GM19043 (cell line): ENCODE data around the gene EEF1A2.

Experiments used
- ATAC-seq: cut with Tn5 transposase; IDR thresholded peaks from one replicate; pipeline ENCODE4 v1.9.1; 2021; ENCODE audit warnings: low read depth; ENCODE audit not compliant: unreplicated experiment

EEF1A2 gene

DNA sequence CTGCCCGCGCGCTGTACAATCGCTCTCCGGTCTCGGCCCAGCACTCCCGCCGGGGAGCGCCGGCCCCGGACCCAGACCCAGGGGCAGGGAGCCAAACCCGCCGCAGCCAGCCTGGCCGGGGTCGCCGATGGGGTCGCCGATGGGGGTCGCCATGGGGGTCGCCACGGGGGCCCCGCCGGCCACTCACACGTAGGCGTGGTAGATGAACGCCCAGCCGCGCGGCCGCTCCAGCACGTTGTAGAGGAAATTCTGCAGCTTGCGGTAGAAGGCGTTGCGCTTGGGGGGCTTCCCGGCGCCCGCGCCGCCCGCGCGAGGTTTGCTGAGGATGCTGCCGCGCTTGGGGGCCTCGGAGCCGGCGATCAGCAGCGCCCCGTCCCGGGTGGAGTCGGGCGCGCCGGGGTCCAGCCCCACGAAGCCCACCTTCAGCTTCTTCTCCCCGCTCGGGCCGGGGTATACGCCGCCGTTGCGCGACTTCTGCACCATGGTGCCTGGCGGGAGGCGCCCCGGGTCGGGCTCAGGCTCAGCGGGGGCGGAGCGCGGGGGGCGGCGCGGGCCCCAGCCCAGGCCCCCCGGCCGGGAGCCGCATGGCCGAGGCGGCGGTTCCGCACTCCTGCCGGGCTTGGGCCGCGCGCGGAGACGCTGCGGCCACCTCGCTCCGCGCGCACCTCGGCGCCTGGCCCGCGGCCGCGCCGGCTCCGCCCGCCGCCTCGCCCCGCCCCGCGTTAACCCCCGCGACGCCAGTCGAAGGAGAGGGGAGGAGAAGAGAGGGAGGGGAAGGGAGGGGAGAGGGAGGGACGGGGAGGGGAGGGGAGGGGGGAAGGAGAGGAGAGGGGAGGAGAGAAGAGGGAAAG is 26.7 kb downstream of the EEF1A2 start, which contains the start of gene KCNQ2:
KCNQ2 (minus strand) TSS at position 675 of the 851 bp plus-strand sequence; CDS start at position 483, 192 bp downstream.
- no peak for ATAC-seq

DNA sequence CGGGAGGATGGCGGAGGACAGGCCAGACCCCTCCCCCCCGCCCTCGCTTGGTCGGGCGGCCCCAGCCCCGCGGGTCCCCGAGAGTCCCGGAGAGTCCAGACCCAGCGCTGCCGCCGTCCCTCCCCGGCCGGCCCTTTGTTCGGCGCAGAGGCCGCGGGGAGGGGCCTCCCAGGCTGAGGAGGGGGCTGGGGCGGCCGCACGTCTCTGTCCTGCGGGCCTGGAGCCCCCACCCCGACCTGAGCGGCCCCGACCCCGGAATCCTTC is 27.2 kb downstream of the EEF1A2 start:
- no peak for ATAC-seq

DNA sequence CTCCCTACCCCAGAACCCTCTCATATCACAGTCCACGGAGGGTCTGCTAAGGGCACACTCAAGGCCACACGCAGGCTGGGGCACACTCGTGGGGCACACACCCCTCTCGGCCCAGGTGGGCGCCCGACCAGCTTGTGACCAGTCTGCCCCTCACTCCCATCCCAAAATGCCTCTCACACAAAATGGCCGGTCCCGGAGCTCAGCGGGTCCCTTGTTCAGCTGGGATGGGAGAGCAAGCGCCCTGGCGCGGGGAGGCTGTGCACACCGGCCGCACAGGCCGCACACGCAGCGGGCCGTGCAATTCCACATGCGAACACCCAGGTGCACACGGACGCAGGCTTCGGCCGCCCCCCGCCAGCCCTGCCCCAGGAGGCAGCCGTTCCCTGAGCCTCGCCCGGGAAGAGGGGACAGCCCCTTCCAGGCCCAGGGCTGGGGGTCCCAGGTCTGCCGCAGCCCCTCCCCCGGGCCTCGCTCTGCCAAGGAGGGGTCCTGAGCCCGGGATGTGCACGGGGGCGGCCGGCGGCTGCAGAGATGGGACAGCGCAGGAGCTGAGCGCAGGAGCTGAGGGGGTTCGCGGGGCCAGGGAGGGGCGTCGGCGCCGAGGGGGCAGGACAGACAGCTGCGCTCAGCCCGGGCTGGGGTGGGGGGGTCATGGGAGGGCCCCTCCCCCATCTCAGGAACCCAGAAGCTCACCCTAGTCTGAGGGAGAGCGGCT is 27.7 kb downstream of the EEF1A2 start:
- no peak for ATAC-seq

DNA sequence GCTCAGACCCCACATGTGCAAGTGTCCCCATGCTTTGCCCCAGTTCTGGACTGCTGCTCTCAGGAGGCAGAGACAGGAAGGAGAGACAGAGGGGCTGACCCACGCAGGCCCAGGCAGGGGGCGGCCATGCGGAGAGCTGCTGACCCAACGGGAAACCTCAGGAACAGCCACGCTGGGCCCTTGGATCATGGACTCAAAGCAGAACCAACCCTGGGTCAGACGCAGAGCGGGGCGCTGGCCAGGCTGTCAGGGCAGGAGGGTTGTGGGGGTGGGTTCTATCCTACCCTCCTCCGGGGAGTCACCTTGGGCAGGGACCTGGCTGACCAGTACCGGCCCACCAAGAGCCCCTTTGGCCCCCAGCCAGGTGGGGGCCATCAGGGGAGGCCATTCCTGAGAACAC is 28.5 kb downstream of the EEF1A2 start:
- ATAC-seq, result no peak

DNA sequence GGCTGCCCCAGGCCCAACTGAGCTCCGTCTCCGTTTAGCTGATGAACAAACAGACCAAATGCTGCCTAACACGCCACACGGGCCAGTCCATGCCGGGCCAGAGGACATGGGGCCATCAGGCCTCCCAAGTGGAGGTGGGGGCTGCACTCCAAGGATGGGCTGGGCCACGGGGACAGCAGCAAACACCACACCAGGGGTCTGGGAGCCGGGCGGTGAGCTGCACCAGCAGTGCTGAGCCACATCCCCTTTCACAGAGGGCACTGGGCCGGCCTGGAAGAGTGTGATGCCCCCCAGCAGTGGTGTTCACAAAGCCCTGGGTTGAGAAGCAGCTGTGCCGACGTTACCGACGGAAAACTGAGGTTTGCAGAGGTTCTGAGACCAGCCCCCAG is 29.2 kb downstream of the EEF1A2 start:
- no peak for ATAC-seq

DNA sequence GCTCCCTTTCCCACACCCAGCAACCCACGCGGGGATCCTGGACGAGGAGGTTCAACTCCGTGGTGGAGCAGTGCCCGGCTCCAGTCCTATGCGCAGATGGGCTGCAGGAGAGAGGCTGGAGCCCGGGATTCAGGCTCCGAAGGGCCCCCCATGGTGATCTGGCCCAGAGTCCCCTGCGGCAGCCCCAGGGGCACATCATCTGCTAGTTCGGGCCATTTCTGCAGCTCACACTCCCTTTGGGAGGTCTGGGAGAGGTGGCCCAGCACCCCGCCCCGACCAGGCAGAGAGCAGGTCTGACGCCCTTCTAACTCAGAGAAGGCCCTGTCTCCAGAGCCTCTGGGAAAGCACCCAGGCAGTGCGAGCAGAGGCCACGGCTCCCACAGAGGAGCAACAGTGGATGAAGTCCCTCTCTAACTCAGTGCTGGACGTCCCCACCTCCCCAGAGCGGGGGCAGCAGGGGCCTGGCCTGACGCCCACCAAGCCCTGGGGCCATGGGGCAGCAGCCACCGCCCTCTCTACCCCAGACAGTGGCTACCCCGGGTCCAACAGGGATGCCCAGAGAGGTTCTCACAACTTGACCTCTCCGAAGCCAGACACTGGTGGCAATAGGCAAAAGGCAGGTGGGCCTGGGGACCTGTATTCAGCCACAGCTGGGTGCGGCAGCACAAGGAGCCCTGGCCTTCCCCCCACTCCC is 29.7 kb downstream of the EEF1A2 start:
- ATAC-seq, result no peak

DNA sequence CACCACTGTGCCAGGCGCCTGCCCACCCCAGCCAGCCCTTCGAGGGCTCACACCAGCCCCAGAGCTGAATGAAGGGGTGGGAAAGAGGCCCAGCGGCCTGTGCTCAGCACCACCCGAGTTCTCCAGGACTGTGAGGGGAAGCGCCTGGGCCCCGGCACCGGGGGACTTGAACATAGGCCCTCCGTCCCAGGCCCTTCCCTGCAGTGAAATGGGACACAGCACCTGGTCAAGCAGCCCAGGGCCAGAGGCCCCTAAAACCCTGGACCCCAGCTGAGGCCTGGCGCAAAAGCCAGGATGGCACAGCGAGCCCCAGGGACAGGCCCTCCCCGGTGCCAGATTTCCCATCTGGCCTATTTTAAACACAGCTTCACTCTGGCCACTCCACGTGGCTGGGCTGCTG is 30.5 kb downstream of the EEF1A2 start:
- ATAC-seq, result no peak

DNA sequence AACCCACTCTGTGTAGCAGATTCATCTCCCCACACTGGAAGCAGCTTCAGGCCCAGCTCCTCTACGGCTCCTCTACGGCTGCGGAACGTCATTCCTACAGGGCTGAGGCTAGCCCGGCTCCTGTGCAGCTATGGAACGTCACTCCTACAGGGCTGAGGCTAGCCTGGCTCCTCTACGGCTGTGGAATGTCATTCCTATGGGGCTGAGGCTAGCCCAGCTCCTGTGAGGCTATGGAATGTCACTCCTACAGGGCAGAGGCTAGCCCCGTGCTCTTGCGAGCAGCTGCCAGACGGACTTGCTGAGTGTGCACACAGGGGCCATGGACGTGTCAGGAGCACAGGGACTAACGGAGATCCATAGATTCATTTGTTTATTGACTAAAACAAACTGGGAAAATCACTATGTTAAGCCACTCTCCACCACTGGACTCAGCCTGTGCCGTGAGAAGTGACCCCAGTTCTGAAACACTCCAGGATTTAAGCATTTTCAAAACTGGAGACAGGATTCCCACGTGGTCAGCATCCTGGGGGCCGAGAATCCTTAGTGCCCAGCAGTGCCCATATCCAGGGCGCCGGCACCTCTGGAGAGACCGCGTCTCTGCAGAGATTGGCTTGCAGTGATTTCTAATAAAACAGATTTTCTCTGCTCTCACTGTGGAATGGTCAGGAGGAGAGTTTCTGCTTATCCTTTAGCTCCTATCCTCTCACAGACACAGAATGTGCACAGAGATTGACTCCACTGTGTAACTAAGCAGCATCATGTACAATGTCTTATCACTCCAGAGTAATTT is 31.4 kb downstream of the EEF1A2 start:
- no peak for ATAC-seq

DNA sequence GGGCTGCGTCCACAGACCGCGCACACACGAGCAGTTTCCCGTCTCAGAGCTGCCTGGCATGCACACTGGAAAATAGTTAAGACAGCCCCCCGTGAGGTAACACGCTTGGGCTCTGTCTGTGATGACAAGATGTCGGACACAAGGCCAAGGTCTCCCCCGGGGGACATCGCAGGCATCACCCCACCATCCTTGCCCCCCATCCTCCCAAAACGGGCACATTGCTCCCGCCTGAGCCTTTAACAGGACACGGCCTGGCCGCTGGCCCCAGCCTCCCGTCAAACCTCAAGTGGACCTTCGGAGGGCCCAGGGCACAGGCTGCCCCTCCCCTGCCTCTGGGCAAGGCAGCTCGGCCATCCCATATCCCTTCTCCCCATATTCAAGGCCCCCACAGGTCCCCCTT is 32.0 kb downstream of the EEF1A2 start:
- ATAC-seq, result no peak

DNA sequence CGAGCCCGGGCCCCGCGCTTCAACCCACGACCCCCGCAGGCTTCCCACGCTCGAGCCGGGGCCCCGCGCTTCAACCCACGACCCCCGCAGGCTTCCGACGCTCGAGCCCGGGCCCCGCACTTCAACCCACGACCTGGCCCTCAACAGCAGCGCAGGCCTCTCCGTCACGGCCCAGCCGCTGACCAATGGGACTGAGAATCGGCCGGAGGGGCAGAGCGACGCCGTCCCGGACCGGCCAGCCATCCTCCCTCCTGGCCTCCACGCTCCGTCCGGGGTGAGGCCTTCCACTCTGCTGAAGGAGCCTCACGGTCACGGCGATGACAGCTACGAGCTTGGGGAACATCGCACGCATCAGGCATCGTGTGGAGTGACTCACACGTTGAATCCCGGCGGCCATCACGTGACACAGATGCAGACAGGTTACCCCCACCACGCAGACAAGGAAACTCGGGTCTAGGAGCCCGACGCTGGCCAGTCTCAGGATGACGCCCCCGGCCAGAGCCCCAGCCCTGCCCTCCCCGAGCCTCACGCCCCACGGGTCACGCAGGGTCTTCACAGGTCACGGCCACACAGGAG is 32.5 kb downstream of the EEF1A2 start:
- no peak for ATAC-seq

DNA sequence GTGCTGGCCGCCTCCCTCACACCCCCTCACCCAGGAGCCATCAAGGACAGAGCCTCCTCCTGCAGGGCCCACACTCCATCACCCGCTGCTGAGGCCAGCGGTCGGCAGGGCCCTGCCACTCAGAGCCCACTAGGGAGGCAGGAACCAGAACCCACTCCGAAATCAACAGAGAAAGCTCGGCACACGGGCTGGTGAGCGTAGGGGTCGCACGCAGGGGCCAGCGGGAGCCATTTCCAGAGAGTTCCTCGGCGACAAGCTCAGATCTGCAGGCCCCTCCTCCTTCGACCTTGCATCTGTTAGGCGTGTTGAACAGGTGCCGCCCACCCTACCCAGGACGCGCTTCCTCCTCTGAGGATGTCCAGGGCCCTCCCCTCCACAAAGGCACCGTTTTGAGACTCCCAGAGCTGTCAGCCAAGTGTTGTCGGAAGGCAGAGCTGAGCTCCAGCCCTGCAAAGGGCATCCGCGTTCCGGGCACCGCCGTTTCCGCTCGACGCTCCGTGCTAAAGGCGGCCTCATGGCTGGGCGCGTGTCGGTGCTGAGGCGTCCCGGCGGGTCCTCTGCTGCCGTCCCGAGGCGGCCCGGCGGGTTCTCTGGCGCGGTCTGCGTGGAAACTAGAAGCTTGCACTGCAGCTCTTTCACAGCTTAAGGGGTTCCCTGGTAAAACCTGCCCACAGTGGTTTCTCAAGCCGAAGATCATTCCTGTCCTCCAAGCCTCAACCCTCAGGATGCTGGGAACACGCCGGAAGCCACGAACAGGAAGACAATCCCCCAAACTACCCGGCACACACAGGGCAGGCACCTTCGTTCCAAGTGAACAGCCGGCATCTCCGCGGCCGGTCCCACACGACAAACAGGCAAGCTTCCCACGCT is 33.3 kb downstream of the EEF1A2 start:
- no peak for ATAC-seq

DNA sequence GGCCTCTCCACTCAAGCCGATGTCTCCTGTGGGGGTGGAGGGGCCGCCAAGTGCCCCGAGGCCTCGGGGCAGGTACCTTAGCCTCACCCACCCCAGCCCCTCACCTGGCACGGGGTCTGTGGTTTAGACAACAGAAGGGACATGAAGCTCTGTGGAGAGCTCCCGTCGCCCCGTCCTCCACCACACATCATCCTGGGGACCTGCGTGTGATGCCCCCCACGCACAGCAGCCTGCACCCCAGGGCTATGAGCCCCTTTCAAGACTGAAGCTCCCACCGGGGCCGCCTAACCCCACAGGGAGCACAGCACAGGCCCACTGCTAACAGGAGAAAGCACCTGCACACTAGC is 34.6 kb downstream of the EEF1A2 start:
- no peak for ATAC-seq

DNA sequence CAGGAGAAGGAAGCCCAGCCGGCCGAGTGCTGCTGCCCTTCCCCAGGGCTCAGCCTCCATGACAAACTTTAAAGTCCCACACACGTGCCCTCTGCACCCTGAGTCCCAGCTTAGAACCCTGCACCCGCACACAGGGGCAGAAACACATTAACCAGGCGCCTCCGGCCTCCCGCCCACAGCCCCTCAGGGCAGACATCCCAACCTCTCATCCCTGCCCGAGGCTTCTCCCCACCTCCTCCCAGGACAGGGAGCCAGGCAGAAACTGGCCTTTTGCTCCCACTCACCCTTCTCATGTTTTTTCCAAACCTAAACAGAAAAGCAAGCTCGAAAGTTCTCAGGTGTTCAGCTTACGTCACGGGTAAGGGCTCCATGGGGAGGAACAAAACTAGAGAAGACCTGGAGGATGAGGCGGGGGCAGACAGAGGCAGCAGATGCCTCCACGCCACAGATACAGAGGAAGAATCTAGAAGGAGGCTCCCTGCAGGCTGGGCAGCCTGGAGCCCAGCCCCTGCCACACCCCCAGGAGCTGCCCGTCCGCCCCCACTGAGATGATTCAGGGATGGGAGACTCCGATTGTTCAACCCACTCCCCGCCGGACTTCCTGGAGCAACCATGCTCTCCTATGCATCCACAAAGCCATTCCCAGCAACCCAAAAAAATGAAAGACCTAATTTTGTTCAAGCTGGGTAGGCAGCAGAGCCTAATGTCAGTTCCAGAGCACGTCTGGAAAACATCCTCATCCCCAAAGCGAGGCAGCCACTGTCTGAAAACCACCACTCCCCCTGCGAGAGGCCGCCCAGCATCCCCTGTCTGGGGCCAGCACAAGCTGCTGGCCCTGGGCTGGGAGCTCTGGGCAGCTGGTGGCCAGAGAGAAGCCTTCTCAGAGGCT is 35.2 kb downstream of the EEF1A2 start:
- no peak for ATAC-seq

DNA sequence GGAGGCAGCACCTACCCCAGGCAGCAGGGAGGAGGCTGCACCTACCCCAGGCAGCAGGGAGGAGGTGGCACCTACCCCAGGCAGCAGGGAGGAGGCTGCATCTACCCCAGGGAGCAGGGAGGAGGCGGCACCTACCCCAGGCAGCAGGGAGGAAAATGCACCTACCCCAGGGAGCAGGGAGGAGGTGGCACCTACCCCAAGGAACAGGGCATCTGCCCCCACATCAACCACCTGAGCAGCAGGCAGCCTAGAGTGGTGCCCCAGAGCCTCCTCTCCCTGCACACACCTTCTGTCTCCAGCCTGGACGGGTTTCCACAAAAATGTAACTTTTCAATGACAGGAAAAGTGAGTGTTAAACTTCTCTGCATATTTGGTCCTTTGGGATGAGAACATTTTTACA is 36.6 kb downstream of the EEF1A2 start:
- ATAC-seq, result no peak

DNA sequence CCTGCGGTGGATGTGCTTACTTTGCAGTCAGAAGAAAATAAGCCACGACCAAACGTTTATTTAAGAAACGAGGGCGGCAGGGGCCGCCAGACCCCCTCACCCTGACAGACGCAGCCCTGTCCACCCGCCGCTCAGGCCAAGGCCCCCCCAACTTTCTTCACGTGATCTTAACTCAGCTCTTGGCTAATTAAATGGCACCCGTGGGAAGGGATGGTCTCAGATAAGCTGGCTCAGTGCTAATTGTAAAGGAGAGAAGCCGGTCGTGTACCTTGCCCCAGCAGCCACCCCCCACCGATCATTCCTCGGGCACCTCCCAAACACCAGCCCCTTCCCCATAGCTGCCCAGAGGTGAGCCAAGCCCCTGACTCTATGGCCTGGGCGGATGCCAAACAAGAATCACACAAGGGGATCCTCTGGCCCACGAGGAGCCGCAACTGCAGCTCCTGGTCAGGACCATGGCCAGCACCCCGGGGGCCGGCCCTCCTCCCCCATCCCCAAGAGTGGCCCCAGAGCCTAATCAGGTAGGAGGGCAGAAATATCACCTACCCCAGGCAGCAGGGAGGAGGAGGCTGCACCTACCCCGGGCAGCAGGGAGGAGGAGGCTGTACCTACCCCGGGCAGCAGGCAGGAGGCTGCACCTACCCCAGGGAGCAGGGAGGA is 37.6 kb downstream of the EEF1A2 start:
- no peak for ATAC-seq

DNA sequence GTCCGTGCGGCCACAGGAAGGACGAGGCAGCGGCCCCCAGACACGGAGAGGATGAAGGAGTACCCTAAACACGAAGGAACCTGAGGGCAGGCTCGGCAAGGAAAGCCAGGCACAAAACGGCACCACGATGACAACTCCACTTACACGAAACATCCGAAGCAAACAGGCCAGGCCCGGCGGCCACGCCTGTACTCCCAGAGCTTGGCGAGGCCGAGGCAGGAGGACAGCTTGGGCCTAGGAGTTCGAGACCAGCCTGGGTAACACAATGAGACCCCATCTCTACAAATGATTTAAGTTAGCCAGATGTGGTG is 39.9 kb downstream of the EEF1A2 start:
- ATAC-seq, result no peak

DNA sequence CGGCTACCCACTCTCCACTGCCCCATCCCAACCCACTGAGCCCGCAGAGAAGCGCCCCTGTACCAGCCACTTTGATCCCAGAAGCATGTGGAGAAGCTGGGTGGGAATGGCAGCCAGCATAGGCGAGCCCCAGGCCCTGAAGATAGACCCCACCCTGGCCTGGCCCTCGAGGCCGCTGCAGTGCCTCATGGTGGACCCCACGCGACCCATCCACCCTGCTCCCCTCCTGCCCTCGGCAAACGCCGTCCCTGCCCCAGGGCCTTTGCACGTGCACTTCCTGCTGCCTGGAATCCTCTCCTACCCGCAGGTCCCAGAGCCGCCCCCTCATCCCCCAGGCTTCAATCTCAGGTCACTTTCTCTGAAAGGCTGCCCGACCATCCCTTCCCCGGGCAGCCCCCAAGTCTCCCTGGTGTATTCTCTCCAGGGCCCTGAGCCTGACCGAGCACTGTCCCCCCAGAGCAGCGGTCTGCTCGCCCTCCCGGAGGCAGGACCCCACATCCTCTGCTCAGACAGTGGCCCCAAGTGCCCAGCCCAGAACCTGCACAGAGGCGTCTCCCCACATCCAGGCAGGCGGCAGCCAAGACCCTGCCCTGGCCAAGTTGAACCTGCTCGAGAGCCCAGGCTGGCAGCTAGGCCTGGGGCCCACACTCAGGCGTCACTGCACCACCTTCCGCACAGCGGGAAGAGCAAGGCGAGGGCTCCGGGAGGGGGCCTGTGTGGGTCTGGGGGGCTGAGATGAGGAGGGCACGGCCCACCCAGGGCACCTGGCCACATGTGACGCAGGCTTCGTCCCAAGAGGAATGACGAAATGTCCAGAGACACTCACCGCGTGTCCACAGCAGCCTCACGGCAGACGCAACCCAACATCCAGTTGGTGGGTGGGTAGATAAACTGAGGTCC is 40.5 kb downstream of the EEF1A2 start:
- ATAC-seq, result no peak
